GM19328 (cell line): ENCODE results near the gene SNX30.

Experiments used
- ATAC-seq: cut with Tn5 transposase; IDR thresholded peaks from one replicate; pipeline ENCODE4 v1.9.1; 2021; ENCODE audit warnings: mild to moderate bottlenecking, moderate library complexity; ENCODE audit not compliant: unreplicated experiment

SNX30 gene

DNA sequence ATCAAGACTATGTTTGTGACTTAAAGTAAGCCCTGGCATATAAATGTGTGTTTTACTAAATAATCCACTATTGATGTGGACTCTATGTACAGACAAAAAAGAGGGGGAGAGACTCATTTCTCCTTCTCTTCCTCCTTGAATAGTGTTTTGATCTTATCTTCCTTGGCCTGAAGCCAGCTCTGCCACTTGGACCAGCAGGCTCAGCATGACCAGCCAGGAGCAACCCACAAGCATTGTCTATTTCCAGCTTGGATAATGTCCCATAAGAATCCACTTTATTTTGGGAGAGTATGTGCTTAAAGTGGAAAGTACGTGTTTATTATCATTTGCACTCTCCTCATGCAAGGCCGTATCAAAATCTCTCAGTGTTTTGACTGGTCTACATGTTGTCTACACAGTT is 164.0 kb downstream of the SNX30 start:
- ATAC-seq = no peak

- ATAC-seq = no peak
Measured at GRCh38 chr9:112917047-112917986, 166.8 kb downstream of the SNX30 start.

DNA sequence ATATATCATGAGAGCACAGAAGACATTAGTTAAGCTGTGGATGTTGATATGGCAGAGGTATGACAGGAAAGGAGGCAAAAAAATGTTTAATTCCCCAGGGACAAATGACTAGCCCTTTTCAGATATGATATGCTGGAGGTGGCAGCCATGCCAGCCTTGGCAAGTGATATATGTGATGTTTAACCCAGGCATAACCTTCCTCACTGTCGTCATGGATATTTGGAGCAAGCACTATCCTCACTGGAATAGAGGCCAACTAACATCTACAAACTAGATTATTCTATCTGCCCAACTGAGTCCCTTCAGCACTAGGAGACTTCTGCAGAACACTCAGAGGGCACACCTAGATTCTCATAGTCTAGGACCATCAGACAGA is 167.4 kb downstream of the SNX30 start:
- no peak for ATAC-seq

GRCh38 chr9:112921549-112921948 is 171.0 kb downstream of the SNX30 start:
- peak; percentile 67 for ATAC-seq
